Stimulated activated effector memory CD8-positive, alpha-beta T cell treated with anti-CD3 and anti-CD28 coated beads, Interleukin-12 subunit alpha, Interleukin-12 subunit beta, amount 100 ng/mL, for 72 hours (primary cell): ENCODE results near the gene NFAM1.

Source experiments
- ATAC-seq: fragments of 150-1000 bp; cut with Tn5 transposase; 2 replicates; pipeline ENCODE4 v1.10.0; 2021
- DNase-seq, 2 donors: peaks; one replicate each; pipeline ENCODE4 v3.0.0; 2021 to 2022; ENCODE audit warnings: low spot score in 2 of 2
- H3K27ac Mint-ChIP-seq: one replicate; pipeline ENCODE4 v1.8.0; 2022; ENCODE audit warnings: mild to moderate bottlenecking, mixed read lengths
- H3K36me3 Mint-ChIP-seq: one replicate; pipeline ENCODE4 v1.8.0; 2022; ENCODE audit warnings: mild to moderate bottlenecking, mixed read lengths
- H3K4me1 Mint-ChIP-seq: one replicate; pipeline ENCODE4 v1.8.0; 2022; ENCODE audit warnings: mixed read lengths
- H3K4me3 Mint-ChIP-seq: one replicate; pipeline ENCODE4 v1.8.0; 2022; ENCODE audit warnings: mild to moderate bottlenecking, mixed read lengths
- H3K9me3 Mint-ChIP-seq: one replicate; pipeline ENCODE4 v1.8.0; 2022; ENCODE audit warnings: mixed read lengths

NFAM1 gene

GRCh38 chr22:42383851-42384417 lies 48.3 kb downstream of the NFAM1 start:
- H3K9me3 Mint-ChIP-seq, result no peaks in the 10 kb centered on the region
- ATAC-seq, result no peak
- no peaks in the 10 kb centered on the region for H3K36me3 Mint-ChIP-seq
- no peak overlapping the region for H3K4me3 Mint-ChIP-seq
- no peaks in the 10 kb centered on the region for H3K4me1 Mint-ChIP-seq
- H3K27ac Mint-ChIP-seq, result no peak overlapping the region
- DNase-seq, result no peak

GRCh38 chr22:42383287-42383686 lies 48.9 kb downstream of the NFAM1 start:
- DNase-seq (no peak), ATAC-seq (no peak)
- Mint-ChIP-seq H3K4me1 (no peaks in the 10 kb centered on the region), H3K36me3 (no peaks in the 10 kb centered on the region), H3K27ac (no peak overlapping the region), H3K4me3 (no peak overlapping the region), H3K9me3 (no peaks in the 10 kb centered on the region)

GRCh38 chr22:42380769-42381551 lies 51.2 kb downstream of the NFAM1 start:
- no peak for ATAC-seq
- Mint-ChIP-seq H3K4me1 (no peaks in the 10 kb centered on the region), H3K27ac (peak overlapping the region; percentile 55), H3K4me3 (no peak overlapping the region), H3K9me3 (no peaks in the 10 kb centered on the region), H3K36me3 (no peaks in the 10 kb centered on the region)
- DNase-seq, result no peak

GRCh38 chr22:42379966-42380537 lies 52.2 kb downstream of the NFAM1 start:
- peak overlapping the region; percentile 55 for H3K27ac Mint-ChIP-seq
- H3K4me3 Mint-ChIP-seq, result no peak overlapping the region
- H3K36me3 Mint-ChIP-seq, result no peaks in the 10 kb centered on the region

GRCh38 chr22:42376711-42377554 lies 55.3 kb downstream of the NFAM1 start:
- no peaks in the 10 kb centered on the region for H3K9me3 Mint-ChIP-seq
- ATAC-seq (no peak), DNase-seq (no peak)
- H3K4me1 Mint-ChIP-seq, result no peaks in the 10 kb centered on the region
- no peak overlapping the region for H3K4me3 Mint-ChIP-seq
- H3K27ac Mint-ChIP-seq, result no peak overlapping the region
- no peaks in the 10 kb centered on the region for H3K36me3 Mint-ChIP-seq

More at GRCh38 chr22:42379966-42380537, 52.2 kb downstream of the NFAM1 start:
- no peak for DNase-seq
- no peak for ATAC-seq
- Mint-ChIP-seq H3K9me3 (no peaks in the 10 kb centered on the region), H3K4me1 (no peaks in the 10 kb centered on the region)

- no peak overlapping the region for H3K27ac Mint-ChIP-seq
- no peaks in the 10 kb centered on the region for H3K9me3 Mint-ChIP-seq
- DNase-seq (no peak), ATAC-seq (no peak)
- no peaks in the 10 kb centered on the region for H3K4me1 Mint-ChIP-seq
- H3K36me3 Mint-ChIP-seq, result no peaks in the 10 kb centered on the region
- no peak overlapping the region for H3K4me3 Mint-ChIP-seq
Measured at GRCh38 chr22:42375982-42376381, 56.2 kb downstream of the NFAM1 start.

GRCh38 chr22:42372976-42373375 lies 59.2 kb downstream of the NFAM1 start:
- no peak overlapping the region for H3K27ac Mint-ChIP-seq
- no peaks in the 10 kb centered on the region for H3K9me3 Mint-ChIP-seq
- H3K4me1 Mint-ChIP-seq, result peaks cover 11% of the 10 kb centered on the region
- H3K4me3 Mint-ChIP-seq, result no peak overlapping the region
- no peak for DNase-seq
- no peak for ATAC-seq
- H3K36me3 Mint-ChIP-seq, result no peaks in the 10 kb centered on the region

- no peak for ATAC-seq
- no peaks in the 10 kb centered on the region for H3K36me3 Mint-ChIP-seq
- DNase-seq, result no peak
Measured at GRCh38 chr22:42371501-42371900, 60.7 kb downstream of the NFAM1 start.

GRCh38 chr22:42371099-42371498 lies 61.1 kb downstream of the NFAM1 start:
- ATAC-seq (no peak), DNase-seq (no peak)
- Mint-ChIP-seq H3K36me3 (no peaks in the 10 kb centered on the region), H3K4me1 (peaks cover 15% of the 10 kb centered on the region), H3K9me3 (no peaks in the 10 kb centered on the region), H3K4me3 (no peak overlapping the region), H3K27ac (no peak overlapping the region)

More at GRCh38 chr22:42371501-42371900, 60.7 kb downstream of the NFAM1 start:
- no peak overlapping the region for H3K4me3 Mint-ChIP-seq
- no peaks in the 10 kb centered on the region for H3K9me3 Mint-ChIP-seq
- no peak overlapping the region for H3K27ac Mint-ChIP-seq
- peaks cover 15% of the 10 kb centered on the region for H3K4me1 Mint-ChIP-seq

- DNase-seq (peak; percentile 66 to 89), ATAC-seq (peak; percentile 97)
- Mint-ChIP-seq H3K4me1 (peaks cover 15% of the 10 kb centered on the region), H3K4me3 (peak overlapping the region; percentile 68), H3K9me3 (no peaks in the 10 kb centered on the region), H3K27ac (no peak overlapping the region), H3K36me3 (no peaks in the 10 kb centered on the region)
Measured at GRCh38 chr22:42369250-42370041, 62.8 kb downstream of the NFAM1 start.

GRCh38 chr22:42368379-42369249 lies 63.6 kb downstream of the NFAM1 start:
- H3K4me3 Mint-ChIP-seq, result peak overlapping the region; percentile 68
- DNase-seq (peak; percentile 18 to 65), ATAC-seq (peak; percentile 36)
- H3K4me1 Mint-ChIP-seq, result peaks cover 15% of the 10 kb centered on the region
- H3K36me3 Mint-ChIP-seq, result no peaks in the 10 kb centered on the region
- no peak overlapping the region for H3K27ac Mint-ChIP-seq
- no peaks in the 10 kb centered on the region for H3K9me3 Mint-ChIP-seq

- Mint-ChIP-seq H3K36me3 (no peaks in the 10 kb centered on the region), H3K4me3 (peak overlapping the region; percentile 68), H3K9me3 (no peaks in the 10 kb centered on the region), H3K4me1 (peaks cover 15% of the 10 kb centered on the region), H3K27ac (no peak overlapping the region)
- no peak for ATAC-seq
- no peak for DNase-seq
Measured at GRCh38 chr22:42367980-42368378, 64.2 kb downstream of the NFAM1 start.

- Mint-ChIP-seq H3K4me3 (peak overlapping the region; percentile 68), H3K36me3 (no peaks in the 10 kb centered on the region), H3K4me1 (peaks cover 15% of the 10 kb centered on the region), H3K27ac (no peak overlapping the region), H3K9me3 (no peaks in the 10 kb centered on the region)
- DNase-seq (no peak), ATAC-seq (no peak)
Measured at GRCh38 chr22:42366806-42367581, 65.2 kb downstream of the NFAM1 start.
